Measurements from ENCODE around the gene SH3RF2.

- TF ChIP-seq CTCF (IDR thresholded peaks at IDR 0.05; ENCODE audit: low read length) = no peak
- no peak for TF ChIP-seq EZH2 (IDR thresholded peaks at IDR 0.05; ENCODE audit: borderline replicate concordance, low read length)
Measured at GRCh38 chr5:146003852-146004251, 67.5 kb downstream of the SH3RF2 start.

All from OCI-LY1 (cell line).